ENCODE results near the gene NKX2-1. TPM values are rescaled to one million over a fixed set of nuclear protein-coding genes. Genes with fewer than 3 reads are reported as not detected.

NKX2-1 gene
- total RNA-seq, 4 donors from 2014 or later = not detected

GRCh38 chr14:36511981-36512584, 7.9 kb downstream of the NKX2-1 start:
- TF ChIP-seq CTCF (IDR thresholded peaks at IDR 0.05; ENCODE audit: low read depth) = no peak

- no peak for TF ChIP-seq CTCF (IDR thresholded peaks at IDR 0.05; ENCODE audit: low read depth)
Observed at GRCh38 chr14:36510874-36511273, 9.2 kb downstream of the NKX2-1 start.

GRCh38 chr14:36510078-36510799, 9.8 kb downstream of the NKX2-1 start:
- no peak for TF ChIP-seq CTCF (IDR thresholded peaks at IDR 0.05; ENCODE audit: low read depth)

GRCh38 chr14:36509069-36509917, 10.7 kb downstream of the NKX2-1 start:
- TF ChIP-seq CTCF (IDR thresholded peaks at IDR 0.05; ENCODE audit: low read depth) = no peak

GRCh38 chr14:36508418-36509068, 11.5 kb downstream of the NKX2-1 start:
- TF ChIP-seq CTCF (IDR thresholded peaks at IDR 0.05; ENCODE audit: low read depth) = no peak

GRCh38 chr14:36507847-36508417, 12.1 kb downstream of the NKX2-1 start:
- TF ChIP-seq CTCF (IDR thresholded peaks at IDR 0.05; ENCODE audit: low read depth) = no peak

Measured in subcutaneous adipose tissue (tissue), 4 donors.